Activated CD8-positive, alpha-beta T cell treated with anti-CD3 and anti-CD28 coated beads, Interleukin-2, amount 10 ng/mL, durations not matched to agents 7 days and 5 days (primary cell): ENCODE data around the gene NMUR1. TPM values are rescaled to one million over a fixed set of nuclear protein-coding genes. Genes with fewer than 3 reads are reported as not detected.

Source experiments
- ATAC-seq: fragments of 150-1000 bp; cut with Tn5 transposase; one replicate; pipeline ENCODE4 v1.10.0; 2021; ENCODE audit warnings: moderate library complexity
- CTCF ChIA-PET: fragments of 350-600 bp; sonication (Branson Sonifier 250); formaldehyde crosslinking; loops from one replicate; lab custom pipeline; 2021; ENCODE audit warnings: antibody characterized with exemption; lab: Charles Lee
- POLR2A ChIA-PET: fragments of 350-600 bp; sonication (Branson Sonifier 250); formaldehyde crosslinking; loops from one replicate; lab custom pipeline; 2021; ENCODE audit warnings: antibody characterized with exemption; lab: Charles Lee
- DNase-seq: peaks from one replicate; pipeline ENCODE4 v3.0.0-alpha.2; 2020
- H3K27ac Mint-ChIP-seq: one replicate; pipeline ENCODE4 v1.8.0; 2021; ENCODE audit warnings: mild to moderate bottlenecking, mixed read lengths
- H3K27me3 Mint-ChIP-seq: one replicate; pipeline ENCODE4 v1.8.0; 2021; ENCODE audit warnings: low read depth, mixed read lengths
- H3K36me3 Mint-ChIP-seq: one replicate; pipeline ENCODE4 v1.8.0; 2021; ENCODE audit warnings: low read depth, mixed read lengths
- H3K4me1 Mint-ChIP-seq: one replicate; pipeline ENCODE4 v1.8.0; 2021; ENCODE audit warnings: low read depth, mixed read lengths
- H3K4me3 Mint-ChIP-seq: one replicate; pipeline ENCODE4 v1.8.0; 2021; ENCODE audit warnings: mild to moderate bottlenecking, mixed read lengths
- H3K9me3 Mint-ChIP-seq: one replicate; pipeline ENCODE4 v1.8.0; 2022; ENCODE audit warnings: mixed read lengths; ENCODE audit not compliant: insufficient read depth
- total RNA-seq, 2 experiments: library from RNA; stranded (reverse); gene quantifications; one replicate each; pipeline ENCODE4 v1.2.3, GENCODE V29; 2021

The NMUR1 gene
- total RNA-seq, 2 experiments from 2014 or later, result 0.95 to 0.99 TPM

DNA sequence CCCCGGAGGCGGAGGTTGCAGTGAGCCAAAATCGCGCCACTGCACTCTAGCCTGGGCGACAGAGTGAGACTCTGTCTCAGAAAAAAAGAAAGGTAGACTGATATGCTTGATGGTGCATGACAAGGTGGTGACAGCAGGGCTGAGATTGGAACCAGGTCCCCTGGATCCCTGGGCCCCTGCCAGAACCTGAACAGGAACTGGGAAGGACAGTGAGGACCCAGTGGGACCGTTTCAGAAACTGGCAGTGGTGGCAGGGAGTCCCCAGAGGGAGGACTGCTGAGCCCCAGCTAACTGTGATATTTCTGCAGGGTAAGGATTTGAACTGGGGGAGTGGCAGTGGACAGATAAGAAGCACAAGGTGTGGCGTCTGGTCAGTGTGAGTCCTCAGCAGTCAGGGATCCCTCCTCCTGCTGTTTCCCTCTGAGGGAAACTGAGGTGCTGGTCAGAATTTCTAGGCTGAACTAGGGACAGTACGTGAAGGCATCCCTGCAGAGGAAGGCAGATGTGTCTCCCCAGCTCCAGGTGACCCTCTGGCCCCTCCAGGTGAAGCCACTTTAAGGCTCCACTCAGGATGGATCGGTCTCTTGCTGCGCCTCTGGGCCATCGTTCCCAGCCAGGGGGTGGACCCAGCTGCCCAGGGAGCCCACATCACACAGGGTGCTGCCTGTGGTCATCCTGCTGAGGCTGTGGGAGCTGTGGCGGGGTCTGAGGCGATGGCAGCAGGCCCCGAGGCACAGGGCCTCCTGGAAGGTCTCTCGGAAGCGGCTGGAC is 5.6 kb downstream of the NMUR1 start:
- Mint-ChIP-seq H3K27ac (peak overlapping the region; percentile 72), H3K27me3 (peaks cover 52% of the 10 kb centered on the region), H3K4me1 (peaks cover 59% of the 10 kb centered on the region), H3K4me3 (peak overlapping the region; percentile 15), H3K9me3 (no peaks in the 10 kb centered on the region), H3K36me3 (peaks cover 6% of the 10 kb centered on the region)
- ChIA-PET CTCF (interaction anchor here (1.0 to 3.1 kb wide), 6 partner anchors 10 to 77 kb away, joined by 3 to 10 read pairs (median 5); partner anchors contain the start of gene NCL), POLR2A (interaction anchor here (1.1 to 1.7 kb wide), 3 partner anchors 13 to 183 kb away, joined by 3 to 5 read pairs (median 3); partner anchors contain the start of gene PTMA)
- ATAC-seq (no peak), DNase-seq (no peak)

DNA sequence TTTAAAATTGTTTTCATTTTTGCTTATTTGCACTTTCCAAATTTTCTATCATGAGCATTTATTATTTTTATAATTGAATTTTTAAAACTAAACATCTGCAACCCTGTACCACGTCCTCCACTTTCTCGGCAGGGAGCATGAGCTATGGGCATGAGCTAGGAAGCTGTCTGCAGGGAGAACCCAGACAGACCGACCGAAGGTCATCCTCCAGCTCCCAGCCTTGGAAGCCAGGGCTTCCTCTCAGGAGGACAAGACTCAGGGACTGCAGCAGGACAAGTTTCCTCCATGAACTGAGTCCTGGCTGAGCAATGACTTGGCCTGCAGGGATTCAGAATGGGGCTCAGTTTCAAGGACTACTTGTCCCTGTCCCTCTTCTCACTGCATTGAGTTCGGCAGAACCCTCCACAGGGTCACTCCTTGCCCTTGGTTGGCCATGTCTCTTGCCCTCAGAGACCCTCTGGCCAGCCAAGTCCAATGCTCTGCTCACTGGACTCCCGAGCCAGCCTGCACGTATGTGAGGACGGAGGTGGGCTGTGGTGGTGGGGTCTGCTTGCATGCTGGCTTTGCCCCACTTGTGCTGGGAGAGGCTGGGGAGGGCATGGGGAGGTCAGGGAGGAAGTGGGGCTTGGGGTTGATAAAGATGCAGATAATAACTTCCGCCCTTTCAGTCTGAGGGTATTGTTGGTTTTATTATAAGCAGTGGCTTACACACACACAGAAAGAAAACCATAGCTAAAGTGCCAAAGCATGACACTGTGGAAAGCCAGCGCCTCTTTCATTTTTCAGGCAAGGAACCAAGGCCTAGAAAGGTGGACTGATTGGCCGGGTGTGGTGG is 6.6 kb downstream of the NMUR1 start:
- Mint-ChIP-seq H3K4me3 (peak overlapping the region; percentile 25), H3K36me3 (peaks cover 6% of the 10 kb centered on the region), H3K9me3 (no peaks in the 10 kb centered on the region), H3K27ac (peak overlapping the region; percentile 72), H3K4me1 (peaks cover 60% of the 10 kb centered on the region), H3K27me3 (peaks cover 53% of the 10 kb centered on the region)
- ATAC-seq (peak; percentile 74), DNase-seq (peak; percentile 64)
- CTCF ChIA-PET, result interaction anchor here (1.0 to 3.1 kb wide), 7 partner anchors 9 to 78 kb away, joined by 3 to 10 read pairs (median 4); partner anchors contain the start of gene NCL
- POLR2A ChIA-PET, result interaction anchor here (0.6 to 1.7 kb wide), 4 partner anchors 12 to 184 kb away, joined by 3 to 5 read pairs (median 3); partner anchors contain the start of genes NCL and PTMA

DNA sequence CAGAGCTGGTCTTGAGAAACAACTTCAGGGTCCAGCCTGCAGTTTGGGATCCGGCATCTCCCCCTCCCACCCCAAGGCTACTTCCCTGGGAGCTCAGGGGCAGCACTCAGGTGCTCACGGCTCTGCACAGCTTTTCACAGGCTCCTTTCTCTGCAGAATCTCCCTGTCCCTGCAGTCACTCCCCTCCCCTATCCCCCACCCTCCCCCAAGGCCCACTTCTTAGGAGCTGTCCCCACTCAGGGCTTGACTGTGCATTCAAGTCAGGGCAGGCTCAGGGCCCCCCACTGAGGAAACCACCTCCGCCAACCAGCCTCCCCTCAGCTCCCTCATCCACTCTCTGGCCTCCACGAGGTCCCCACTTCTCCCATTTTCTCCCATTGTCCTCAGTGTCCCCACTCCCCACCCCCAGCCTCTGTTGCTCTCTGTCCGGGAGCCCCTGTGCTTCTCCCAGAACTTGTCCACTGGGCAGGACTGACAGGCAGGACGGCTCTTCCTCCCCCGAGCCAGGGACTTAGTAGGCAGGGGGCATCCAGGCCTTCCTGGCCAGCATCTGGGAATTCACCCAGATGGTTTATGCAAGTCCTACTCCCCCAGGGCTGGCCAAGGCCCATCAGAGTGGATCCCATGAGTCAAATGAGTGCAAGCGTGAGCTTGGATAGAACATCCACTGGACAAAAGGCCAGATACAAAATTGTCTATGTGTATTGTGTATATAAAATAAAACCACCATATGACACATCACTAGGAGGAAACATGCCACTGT is 7.6 kb downstream of the NMUR1 start:
- POLR2A ChIA-PET, result interaction anchor here (1.7 kb wide), 1 partner anchor 11 kb away, joined by 5 read pairs; no protein-coding TSS in a partner anchor

DNA sequence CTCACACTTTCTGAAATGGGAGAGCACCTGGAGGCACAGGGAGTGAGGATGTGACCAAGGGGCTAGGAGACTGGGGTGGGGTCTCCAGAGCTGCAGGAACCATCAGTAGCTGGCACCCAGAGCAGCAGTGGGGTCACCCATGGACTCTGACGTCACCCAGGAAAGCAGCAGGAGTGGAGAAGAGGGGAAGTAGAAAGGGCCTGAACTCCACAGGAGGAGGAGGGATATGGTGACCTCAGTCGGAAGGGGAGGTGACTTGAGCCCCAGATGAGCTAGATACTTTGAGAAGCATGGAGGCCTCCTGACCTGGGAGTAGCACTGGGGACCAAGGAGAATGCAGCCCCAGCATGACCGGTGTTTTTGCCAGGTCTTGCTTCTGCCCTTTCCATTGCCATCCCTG is 8.8 kb downstream of the NMUR1 start:
- Mint-ChIP-seq H3K36me3 (peaks cover 6% of the 10 kb centered on the region), H3K4me3 (no peak overlapping the region), H3K27me3 (peaks cover 43% of the 10 kb centered on the region), H3K27ac (no peak overlapping the region), H3K4me1 (peaks cover 61% of the 10 kb centered on the region), H3K9me3 (no peaks in the 10 kb centered on the region)
- DNase-seq (no peak), ATAC-seq (no peak)
- ChIA-PET CTCF (interaction anchor here (0.7 to 3.1 kb wide), 8 partner anchors 9 to 79 kb away, joined by 3 to 18 read pairs (median 4); partner anchors contain the start of gene NMUR1), POLR2A (interaction anchor here (1.3 kb wide), 1 partner anchor 26 kb away, joined by 4 read pairs; no protein-coding TSS in a partner anchor)

More for the DNA sequence above, 7.6 kb downstream of the NMUR1 start:
- H3K9me3 Mint-ChIP-seq, result no peaks in the 10 kb centered on the region
- H3K27ac Mint-ChIP-seq, result no peak overlapping the region
- H3K4me3 Mint-ChIP-seq, result no peak overlapping the region
- H3K4me1 Mint-ChIP-seq, result peaks cover 62% of the 10 kb centered on the region
- H3K36me3 Mint-ChIP-seq, result peaks cover 6% of the 10 kb centered on the region
- ATAC-seq, result no peak
- CTCF ChIA-PET, result interaction anchor here (1.0 to 3.1 kb wide), 5 partner anchors 9 to 78 kb away, joined by 3 to 18 read pairs (median 3); no protein-coding TSS in a partner anchor
- DNase-seq, result no peak
- H3K27me3 Mint-ChIP-seq, result peaks cover 46% of the 10 kb centered on the region

DNA sequence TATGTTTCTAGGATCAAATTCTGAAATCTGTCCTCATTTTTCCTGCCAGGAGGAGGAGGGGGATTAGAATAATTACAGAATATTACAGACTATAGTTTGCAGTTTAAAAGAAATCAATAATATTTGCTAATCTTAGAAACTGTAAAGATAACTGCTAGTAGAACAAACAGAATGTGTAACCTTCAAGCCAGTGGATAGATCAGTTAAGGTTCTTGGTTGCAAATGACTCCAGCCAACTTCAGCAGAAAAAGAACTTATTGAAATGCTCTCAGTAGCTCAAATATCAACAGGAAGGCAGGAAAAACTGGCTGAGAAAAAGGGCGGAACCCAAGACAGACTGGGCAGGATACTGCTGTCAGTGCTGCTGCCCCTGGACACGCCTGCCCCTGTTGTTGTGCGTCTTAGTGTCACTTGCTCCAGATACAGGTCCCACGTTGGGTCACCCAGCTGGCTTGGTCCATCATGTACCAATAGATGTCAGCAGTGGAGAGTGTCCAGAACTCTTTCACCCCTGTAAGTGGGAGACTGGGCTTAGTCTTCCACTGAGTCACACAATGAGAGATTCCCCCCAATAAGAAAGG is 10.2 kb downstream of the NMUR1 start:
- CTCF ChIA-PET, result interaction anchor here (0.7 to 2.9 kb wide), 5 partner anchors 10 to 80 kb away, joined by 3 to 18 read pairs (median 3); partner anchors contain the start of gene NMUR1
- ATAC-seq (no peak), DNase-seq (no peak)
- Mint-ChIP-seq H3K9me3 (no peaks in the 10 kb centered on the region), H3K36me3 (peaks cover 6% of the 10 kb centered on the region), H3K27me3 (peaks cover 39% of the 10 kb centered on the region), H3K4me1 (peaks cover 54% of the 10 kb centered on the region), H3K4me3 (no peak overlapping the region), H3K27ac (no peak overlapping the region)
- POLR2A ChIA-PET, result interaction anchor here (1.3 kb wide), 1 partner anchor 27 kb away, joined by 4 read pairs; no protein-coding TSS in a partner anchor

DNA sequence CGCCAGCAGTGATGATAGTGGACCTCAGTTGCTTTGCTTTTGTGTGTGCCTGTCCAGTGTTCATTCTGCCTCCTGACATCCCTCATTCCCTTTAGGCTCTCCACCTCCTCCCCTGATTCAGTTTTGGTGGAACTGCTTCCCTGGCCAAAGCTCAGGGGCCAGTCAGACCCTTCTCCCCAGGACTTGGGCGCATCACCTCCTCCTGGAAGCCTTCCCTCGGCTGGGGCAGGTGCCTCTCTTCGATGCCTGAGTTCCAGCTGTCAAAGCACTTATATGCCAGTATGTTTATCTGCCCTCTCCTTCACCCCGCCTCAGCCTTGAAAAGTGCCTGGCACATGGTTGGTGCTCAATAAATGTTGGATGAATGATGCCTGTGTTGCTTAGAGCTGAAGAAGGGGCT is 11.5 kb downstream of the NMUR1 start:
- Mint-ChIP-seq H3K4me1 (peaks cover 52% of the 10 kb centered on the region), H3K4me3 (no peak overlapping the region), H3K27ac (no peak overlapping the region), H3K27me3 (peaks cover 37% of the 10 kb centered on the region), H3K9me3 (no peaks in the 10 kb centered on the region), H3K36me3 (peaks cover 2% of the 10 kb centered on the region)
- ATAC-seq (no peak), DNase-seq (no peak)
- CTCF ChIA-PET, result interaction anchor here (2.3 to 3.4 kb wide), 2 partner anchors 81 to 83 kb away, joined by 11 to 33 read pairs; no protein-coding TSS in a partner anchor
- POLR2A ChIA-PET, result no interaction called here

DNA sequence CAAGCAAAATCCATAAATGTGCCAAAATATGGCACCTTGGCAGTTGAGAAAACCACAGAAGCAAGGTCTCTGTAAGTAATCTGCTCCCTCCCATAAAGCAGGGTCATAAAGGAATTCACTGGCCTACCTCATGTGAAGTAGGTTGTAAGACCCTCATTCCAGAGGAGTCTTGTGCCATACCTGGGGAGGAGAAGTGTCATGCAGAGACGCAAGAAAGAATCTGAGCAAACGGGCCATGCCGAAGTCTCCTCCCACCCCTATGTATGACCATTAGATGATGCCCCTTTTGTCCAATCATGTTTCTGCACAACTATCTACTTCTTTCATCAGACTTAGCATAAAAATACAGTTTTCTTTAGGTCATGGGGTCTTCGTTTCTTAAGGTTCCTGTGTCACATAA is 14.6 kb downstream of the NMUR1 start:
- peaks cover 24% of the 10 kb centered on the region for H3K27me3 Mint-ChIP-seq
- ATAC-seq (no peak), DNase-seq (no peak)
- no peak overlapping the region for H3K27ac Mint-ChIP-seq
- peaks cover 34% of the 10 kb centered on the region for H3K4me1 Mint-ChIP-seq
- H3K36me3 Mint-ChIP-seq, result peaks cover 2% of the 10 kb centered on the region
- POLR2A ChIA-PET, result interaction anchor here (1.0 to 2.4 kb wide), 2 partner anchors 51 to 193 kb away, joined by 3 to 15 read pairs; partner anchors contain the start of genes NCL and PTMA
- H3K4me3 Mint-ChIP-seq, result no peak overlapping the region
- no peaks in the 10 kb centered on the region for H3K9me3 Mint-ChIP-seq
- CTCF ChIA-PET, result interaction anchor here (1.0 to 5.8 kb wide), 5 partner anchors 8 to 192 kb away, joined by 4 to 33 read pairs (median 5); no protein-coding TSS in a partner anchor

DNA sequence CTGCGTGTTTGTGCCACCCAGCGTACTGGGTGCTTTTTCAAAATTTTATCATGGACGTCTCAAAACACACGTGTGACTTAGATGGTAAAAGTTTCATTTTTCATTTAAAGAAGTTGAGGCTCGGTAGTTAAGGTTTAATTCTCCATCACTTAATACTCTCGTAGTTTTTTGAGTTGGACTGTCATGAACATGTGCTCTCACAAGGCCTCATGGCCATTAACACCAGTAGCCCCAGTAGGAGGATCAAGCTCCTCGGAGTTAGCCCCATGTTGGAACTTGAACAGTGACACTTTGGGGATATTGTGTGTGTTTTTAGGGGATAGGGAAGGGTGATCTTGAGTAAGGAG is 15.3 kb downstream of the NMUR1 start:
- Mint-ChIP-seq H3K27me3 (peaks cover 17% of the 10 kb centered on the region), H3K4me1 (peaks cover 27% of the 10 kb centered on the region), H3K27ac (peak overlapping the region; percentile 95), H3K9me3 (no peaks in the 10 kb centered on the region), H3K36me3 (peaks cover 2% of the 10 kb centered on the region), H3K4me3 (peak overlapping the region; percentile 88)
- DNase-seq (no peak), ATAC-seq (no peak)
- POLR2A ChIA-PET, result interaction anchor here (1.0 to 2.4 kb wide), 3 partner anchors 51 to 193 kb away, joined by 3 to 15 read pairs (median 4); partner anchors contain the start of genes NCL and PTMA
- CTCF ChIA-PET, result interaction anchor here (1.0 to 5.8 kb wide), 6 partner anchors 9 to 192 kb away, joined by 3 to 33 read pairs (median 4); no protein-coding TSS in a partner anchor

DNA sequence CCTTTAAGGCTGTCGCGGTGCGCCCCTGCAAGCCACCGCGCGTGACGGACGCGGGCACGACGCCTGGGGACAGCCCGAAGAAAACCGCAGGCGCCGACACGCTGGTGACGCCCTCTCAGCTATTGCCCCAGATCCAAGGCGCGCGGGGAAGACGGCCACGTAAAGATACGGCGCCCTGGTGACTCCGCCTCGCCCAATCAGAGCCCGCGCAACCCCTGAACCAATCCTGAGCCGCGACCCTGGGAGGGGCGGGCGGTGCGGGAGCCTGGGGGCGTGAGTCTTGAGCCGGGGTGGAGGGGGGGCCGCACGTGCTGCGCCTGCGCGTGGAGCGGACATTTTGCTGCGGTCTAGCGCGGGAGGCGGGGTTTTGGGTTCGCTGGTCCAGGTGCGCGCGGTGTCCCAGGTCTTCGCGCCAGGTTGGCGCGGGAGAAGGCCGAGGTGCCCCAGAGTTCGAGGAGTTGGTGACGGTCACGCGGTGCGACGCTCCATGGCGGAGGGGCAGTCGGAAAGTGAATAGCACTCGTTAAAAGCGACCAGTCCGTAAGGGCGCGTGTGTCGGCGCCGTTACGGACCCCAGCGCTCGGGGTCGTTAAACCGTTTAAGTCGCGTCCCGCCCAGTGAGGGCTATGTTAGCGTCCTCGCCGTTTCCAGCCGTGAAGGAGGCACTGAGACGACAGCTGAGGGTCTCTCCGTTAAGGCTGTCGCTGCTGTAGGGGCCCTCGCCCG is 15.9 kb downstream of the NMUR1 start:
- peaks cover 13% of the 10 kb centered on the region for H3K27me3 Mint-ChIP-seq
- ChIA-PET CTCF (interaction anchor here (0.7 to 5.8 kb wide), 8 partner anchors 10 to 193 kb away, joined by 3 to 33 read pairs (median 4); partner anchors contain the start of gene NMUR1), POLR2A (interaction anchor here (0.6 to 2.4 kb wide), 7 partner anchors 38 to 194 kb away, joined by 3 to 15 read pairs (median 3); partner anchors contain the start of genes NCL and PTMA)
- ATAC-seq (peak; percentile 100), DNase-seq (peak; percentile 98)
- peaks cover 24% of the 10 kb centered on the region for H3K4me1 Mint-ChIP-seq
- peak overlapping the region; percentile 95 for H3K27ac Mint-ChIP-seq
- peak overlapping the region; percentile 88 for H3K4me3 Mint-ChIP-seq
- H3K9me3 Mint-ChIP-seq, result no peaks in the 10 kb centered on the region
- H3K36me3 Mint-ChIP-seq, result peaks cover 2% of the 10 kb centered on the region
